Uterus (tissue), 2 donors: ENCODE measurements around the gene MYH1.

Experiments used
- POLR2A ChIP-seq, 2 donors: fragments of 450-650 bp; IDR thresholded peaks; one replicate each; pipeline ENCODE4 v1.6.1; 2016; ENCODE audit warnings: antibody characterized with exemption in 2 of 2, mild to moderate bottlenecking in 1 of 2, moderate library complexity in 1 of 2
- TF ChIP-seq, protein P1 (sequence below), 4 experiments: fragments of 200-600 bp in 2 of 4; fragments of 450-650 bp in 2 of 4; sonication (generic) in 2 of 4; IDR thresholded peaks; one replicate each; pipeline ENCODE4 v1.5.1; 2016 to 2019; ENCODE audit warnings: antibody characterized with exemption in 4 of 4, mild to moderate bottlenecking in 2 of 4, moderate library complexity in 1 of 4

DNA sequence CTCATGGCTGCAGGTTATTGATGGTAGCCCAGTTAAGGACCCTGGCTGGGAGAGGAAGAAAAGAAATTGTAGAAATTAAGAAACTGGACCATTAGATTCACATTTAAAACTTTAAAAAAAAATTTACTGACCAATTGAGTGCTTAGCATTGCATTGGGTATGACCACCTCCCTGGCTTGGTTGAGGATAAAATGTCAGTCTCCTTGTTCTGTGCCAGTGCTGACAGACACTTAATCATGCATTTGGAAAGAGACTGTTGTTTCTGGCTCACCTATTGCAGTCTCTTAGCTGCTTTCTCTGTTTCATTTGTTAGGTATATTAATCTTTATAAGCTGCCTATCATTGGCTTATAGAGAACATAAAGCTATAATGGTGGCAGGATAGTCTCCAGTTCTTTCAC lies 1.7 kb downstream of the MYH1 start:
- TF ChIP-seq POLR2A (IDR thresholded peaks at IDR 0.05) = no peak
- TF ChIP-seq, protein P1, sequence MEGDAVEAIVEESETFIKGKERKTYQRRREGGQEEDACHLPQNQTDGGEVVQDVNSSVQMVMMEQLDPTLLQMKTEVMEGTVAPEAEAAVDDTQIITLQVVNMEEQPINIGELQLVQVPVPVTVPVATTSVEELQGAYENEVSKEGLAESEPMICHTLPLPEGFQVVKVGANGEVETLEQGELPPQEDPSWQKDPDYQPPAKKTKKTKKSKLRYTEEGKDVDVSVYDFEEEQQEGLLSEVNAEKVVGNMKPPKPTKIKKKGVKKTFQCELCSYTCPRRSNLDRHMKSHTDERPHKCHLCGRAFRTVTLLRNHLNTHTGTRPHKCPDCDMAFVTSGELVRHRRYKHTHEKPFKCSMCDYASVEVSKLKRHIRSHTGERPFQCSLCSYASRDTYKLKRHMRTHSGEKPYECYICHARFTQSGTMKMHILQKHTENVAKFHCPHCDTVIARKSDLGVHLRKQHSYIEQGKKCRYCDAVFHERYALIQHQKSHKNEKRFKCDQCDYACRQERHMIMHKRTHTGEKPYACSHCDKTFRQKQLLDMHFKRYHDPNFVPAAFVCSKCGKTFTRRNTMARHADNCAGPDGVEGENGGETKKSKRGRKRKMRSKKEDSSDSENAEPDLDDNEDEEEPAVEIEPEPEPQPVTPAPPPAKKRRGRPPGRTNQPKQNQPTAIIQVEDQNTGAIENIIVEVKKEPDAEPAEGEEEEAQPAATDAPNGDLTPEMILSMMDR (IDR thresholded peaks at IDR 0.05) = no peak
